ENCODE measurements around the gene RAB43. TPM values are rescaled to one million over a fixed set of nuclear protein-coding genes. Genes with fewer than 3 reads are reported as not detected.

RAB43 gene
- total RNA-seq, 1 donor, result 13.4 TPM

Other genes with a start within 250 kb of the RAB43 start
- gene ACAD9, start 242.2 kb downstream of the RAB43 start, total RNA-seq, result 34.7 and 37.4 TPM in 2 replicates
- not detected in 2 replicates for gene CFAP92, start 127.7 kb downstream of the RAB43 start, total RNA-seq
- gene EFCC1, start 120.5 kb downstream of the RAB43 start, total RNA-seq, result not detected in 2 replicates
- gene GP9, start 61.0 kb downstream of the RAB43 start, total RNA-seq, result not detected in 2 replicates
- 29.0 and 31.8 TPM in 2 replicates for gene ISY1, start 39.3 kb upstream of the RAB43 start, total RNA-seq
- gene CNBP, start 62.1 kb upstream of the RAB43 start, total RNA-seq, result 215 and 233 TPM in 2 replicates
- 297 and 305 TPM in 2 replicates for gene COPG1, start 127.8 kb upstream of the RAB43 start, total RNA-seq
- 10.5 and 11.8 TPM in 2 replicates for gene HMCES, start 157.1 kb upstream of the RAB43 start, total RNA-seq